GM19372 (cell line): ENCODE measurements around the gene SLC25A18.
A peak's percentile ranks its signal among the peaks of the same experiment; 100 is the strongest.
"Not testable (repeated sequence)": the region's sequence is repeated elsewhere in the genome, so short reads cannot be mapped to it uniquely, and the experiment has no call there.

Experiments used
- ATAC-seq: cut with Tn5 transposase; IDR thresholded peaks from one replicate; pipeline ENCODE4 v1.9.1; 2021; ENCODE audit warnings: mild to moderate bottlenecking, low read depth, moderate library complexity; ENCODE audit not compliant: unreplicated experiment

The SLC25A18 gene

GRCh38 chr22:17603668-17604067 is 40.4 kb downstream of the SLC25A18 start:
- no peak for ATAC-seq

- ATAC-seq = no peak
Observed at GRCh38 chr22:17606496-17606895, 43.2 kb downstream of the SLC25A18 start.

- ATAC-seq = no peak
Observed at GRCh38 chr22:17607891-17608521, 44.7 kb downstream of the SLC25A18 start.

- no peak for ATAC-seq
Observed at GRCh38 chr22:17612057-17612456, 48.8 kb downstream of the SLC25A18 start.

DNA sequence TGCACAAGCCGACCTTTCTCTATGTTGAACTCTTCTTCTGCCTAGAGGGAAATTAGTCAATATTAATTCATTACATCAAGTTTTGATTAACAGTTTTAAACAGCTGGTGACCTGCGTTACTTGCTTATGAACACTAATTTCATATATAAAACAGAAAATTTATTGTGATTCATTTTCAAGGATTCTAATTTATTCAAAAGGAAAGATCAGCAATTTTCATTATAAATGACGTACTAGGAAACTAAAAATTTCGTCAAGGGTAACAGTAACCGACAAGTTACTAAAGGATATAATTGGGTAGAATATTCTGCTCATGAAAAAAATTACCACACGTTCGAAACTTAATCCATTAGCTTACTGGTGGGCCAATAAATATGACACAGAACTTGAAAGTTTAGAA is 50.0 kb downstream of the SLC25A18 start:
- ATAC-seq = no peak

DNA sequence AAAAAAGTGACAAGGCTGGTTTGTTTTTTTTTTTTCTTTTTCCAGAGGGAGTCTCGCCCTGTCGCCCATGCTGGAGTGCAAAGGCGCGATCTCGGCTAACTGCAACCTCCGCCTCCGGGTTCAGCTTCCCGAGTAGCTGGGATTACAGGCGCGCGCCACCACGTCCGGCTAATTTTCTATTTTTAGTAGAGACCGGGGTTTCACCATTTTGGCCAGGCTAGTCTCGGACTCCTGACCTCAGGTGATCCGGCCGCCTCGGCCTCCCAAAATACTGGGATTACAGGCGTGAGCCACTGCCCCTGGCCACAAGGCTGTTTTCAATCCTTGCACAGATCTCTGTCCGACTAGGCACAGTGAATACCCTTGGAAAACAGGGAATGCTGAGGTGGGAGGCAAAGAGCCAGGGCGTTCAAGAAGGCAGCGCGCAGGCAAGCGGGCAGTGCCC is 64.7 kb downstream of the SLC25A18 start:
- ATAC-seq = no peak

GRCh38 chr22:17628406-17629172 is 65.3 kb downstream of the SLC25A18 start, which contains the start of gene ATP6V1E1:
TSS of gene ATP6V1E1 (minus strand) at chr22:17628749. CDS start at chr22:17628635, 114 bp downstream.
- ATAC-seq = peak; percentile 100

- no peak for ATAC-seq
Observed at GRCh38 chr22:17629173-17629489, 65.8 kb downstream of the SLC25A18 start.

- no peak for ATAC-seq
Observed at GRCh38 chr22:17629641-17630040, 66.3 kb downstream of the SLC25A18 start.

DNA sequence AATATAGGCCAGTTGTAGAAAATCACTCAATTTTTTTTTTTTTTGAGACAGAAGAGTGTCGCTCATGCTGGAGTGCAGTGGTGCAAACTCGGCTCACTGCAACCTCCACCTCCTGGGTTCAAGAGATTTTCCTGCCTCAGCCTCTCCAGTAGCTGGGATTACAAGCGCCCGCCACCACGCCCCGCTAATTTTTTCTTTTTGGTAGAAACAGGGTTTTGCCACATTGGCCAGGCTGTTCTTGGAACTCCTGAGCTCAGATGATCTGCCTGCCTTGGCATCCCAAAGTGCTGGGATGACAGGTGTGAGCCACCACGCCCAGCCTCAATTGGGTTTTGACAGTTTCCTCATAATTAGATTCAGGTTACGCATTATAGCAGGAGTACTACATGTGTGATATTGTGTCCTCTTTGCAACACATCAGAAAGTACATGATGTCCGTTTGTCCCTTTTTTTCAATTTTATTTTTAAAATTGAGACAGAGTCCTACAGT is 67.8 kb downstream of the SLC25A18 start:
- ATAC-seq = no peak

DNA sequence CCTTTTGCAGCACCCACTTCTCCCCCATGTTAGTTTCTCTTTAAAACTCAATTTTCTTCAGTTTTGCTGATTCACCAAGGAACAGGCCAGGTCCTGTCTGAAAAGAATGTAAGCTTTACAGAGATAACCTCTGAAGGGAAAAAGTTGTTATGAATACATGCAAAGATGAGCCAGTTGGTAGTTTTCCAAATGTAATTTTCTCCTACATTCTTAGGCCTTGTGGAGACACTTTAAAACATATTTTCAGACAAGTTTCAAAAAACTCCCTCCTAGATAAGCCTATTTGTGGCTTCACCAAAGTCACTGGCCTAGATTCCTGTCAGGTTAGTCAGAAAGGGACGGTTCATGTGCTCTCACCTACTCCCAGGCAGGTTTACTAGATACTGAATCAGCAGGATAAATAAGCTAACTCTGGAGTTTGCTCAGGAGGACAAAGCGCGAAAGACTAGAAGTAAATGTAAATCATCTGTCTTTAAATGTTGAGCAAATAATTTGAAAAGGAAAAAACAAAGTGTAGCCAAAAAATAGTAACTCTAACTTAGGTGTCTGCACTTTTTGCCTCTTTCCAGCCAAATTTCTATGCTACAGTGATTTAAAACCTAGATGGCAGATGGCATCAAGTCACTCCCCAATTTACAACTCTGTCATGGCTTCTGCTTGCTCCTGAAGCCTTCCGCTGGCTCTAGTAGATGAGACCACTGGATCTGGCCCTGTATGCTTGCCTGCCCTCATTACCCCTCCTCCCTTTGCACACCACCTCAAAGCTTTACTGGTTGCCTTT is 70.1 kb downstream of the SLC25A18 start:
- ATAC-seq = no peak

DNA sequence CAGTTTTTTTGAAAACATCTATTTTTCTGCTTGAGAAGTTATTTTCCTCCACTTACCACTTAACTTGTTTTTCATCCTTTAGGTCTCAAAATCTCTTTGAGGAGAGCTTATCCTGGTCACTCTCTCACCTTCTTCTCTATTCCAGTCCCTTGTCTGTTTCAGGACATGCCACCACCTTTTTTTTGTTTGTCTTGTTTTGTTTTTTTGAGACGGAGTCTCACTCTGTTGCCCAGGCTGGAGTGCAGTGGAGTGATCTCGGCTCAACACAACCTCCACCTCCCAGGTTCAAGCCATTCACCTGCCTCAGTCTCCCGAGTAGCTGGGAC is 70.7 kb downstream of the SLC25A18 start:
- no peak for ATAC-seq

DNA sequence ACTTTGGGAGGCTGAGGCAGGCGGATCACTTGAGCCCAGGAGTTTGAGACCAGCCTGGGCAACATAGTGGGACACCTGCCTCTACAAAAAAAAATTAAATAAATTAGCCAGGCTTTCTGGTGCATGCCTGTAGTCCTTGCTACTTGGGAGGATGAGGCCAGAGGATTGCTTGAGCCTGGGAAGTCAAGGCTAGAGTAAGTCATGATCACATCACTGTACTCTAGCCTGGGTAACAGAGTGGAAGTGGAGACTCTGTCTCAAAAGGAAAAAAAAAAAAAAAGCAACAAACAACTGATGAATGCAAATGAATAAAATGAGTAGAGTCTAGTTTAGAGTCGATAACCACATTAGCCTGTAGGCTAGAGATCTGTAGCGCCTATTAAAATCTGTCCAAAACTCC is 71.4 kb downstream of the SLC25A18 start:
- ATAC-seq = no peak

- ATAC-seq = not testable (repeated sequence)
Observed at GRCh38 chr22:17636850-17637249, 73.6 kb downstream of the SLC25A18 start.

DNA sequence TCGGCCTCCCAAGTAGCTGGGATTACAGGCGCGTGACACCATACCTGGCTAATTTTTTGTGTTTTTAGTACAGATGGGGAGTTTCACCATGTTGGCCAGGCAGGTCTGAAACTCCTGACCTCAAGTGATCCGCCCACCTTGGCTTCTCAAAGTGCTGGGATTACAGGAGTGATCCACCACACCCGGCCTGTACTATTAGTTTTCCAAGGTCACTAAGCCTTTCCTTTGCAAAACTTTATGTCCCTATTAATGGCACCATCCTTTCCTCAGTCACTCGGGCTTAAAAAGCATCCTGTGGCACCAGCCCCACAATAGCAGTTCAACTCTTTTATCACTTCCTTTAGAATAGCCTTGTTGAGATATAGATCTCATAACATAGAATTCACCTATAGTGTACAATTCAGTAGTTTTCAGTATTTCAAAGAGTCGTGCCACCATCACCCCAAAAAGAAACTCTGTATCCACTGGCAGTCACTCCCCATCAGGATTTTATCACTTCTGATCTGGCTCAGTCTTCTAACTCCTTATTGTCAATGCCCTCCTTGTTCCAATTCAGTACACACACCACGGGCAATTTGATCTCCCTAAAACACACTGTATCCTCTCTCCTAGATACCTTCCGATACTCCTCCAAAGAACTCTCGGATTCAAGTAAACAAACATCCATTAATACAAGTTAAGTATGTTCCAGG is 74.3 kb downstream of the SLC25A18 start:
- no peak for ATAC-seq

- peak; percentile 19 for ATAC-seq
Observed at GRCh38 chr22:17638182-17638431, 74.8 kb downstream of the SLC25A18 start.

GRCh38 chr22:17638432-17639246 is 75.3 kb downstream of the SLC25A18 start, which contains the start of gene BCL2L13:
TSS of gene BCL2L13 (plus strand) at chr22:17638757. CDS start at chr22:17655712, 16,955 bp downstream.
- peak; percentile 96 for ATAC-seq

GRCh38 chr22:17639247-17639741 is 76.0 kb downstream of the SLC25A18 start:
- no peak for ATAC-seq
